ENCODE results near the gene TOR1AIP2.
"Not testable (repeated sequence)": the region's sequence is repeated elsewhere in the genome, so short reads cannot be mapped to it uniquely, and the experiment has no call there.

The TOR1AIP2 gene

DNA sequence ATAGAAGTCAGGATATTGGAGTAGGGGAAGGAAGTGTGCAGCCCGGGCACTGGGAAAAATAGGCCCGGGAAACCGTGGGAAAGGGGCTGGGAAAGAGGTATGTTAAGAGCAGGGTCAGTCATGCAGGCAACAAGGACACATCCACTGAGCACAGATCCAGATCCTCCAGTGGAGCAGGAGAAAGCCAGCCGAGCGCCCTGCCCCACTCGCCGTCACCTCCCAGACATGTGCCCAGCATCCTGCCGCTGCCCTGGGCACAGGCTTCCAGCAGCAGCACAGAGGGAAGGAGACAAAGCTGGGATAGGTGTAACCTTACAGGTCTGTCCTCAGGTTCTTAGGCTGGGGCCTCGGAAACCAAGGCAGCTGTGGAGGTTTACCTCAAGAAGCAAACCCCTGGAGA, 70.3 kb downstream of the TOR1AIP2 start:
- H3K4me3 ChIP-seq (ENCODE audit: extremely low read depth, insufficient read depth, low read length, poor library complexity, severe bottlenecking), result no peak overlapping the region
- H3K36me3 ChIP-seq (ENCODE audit: control insufficient read depth, insufficient read depth, low read length), result no peaks in the 10 kb centered on the region
- WGBS, 2 experiments (ENCODE audit: insufficient coverage in 2 of 2), result 90 to 97% methylated on average over 8 to 9 of the region's 9 CpGs
- H3K9me3 ChIP-seq (ENCODE audit: control insufficient read depth, low read length), result no peaks in the 10 kb centered on the region
- no peaks in the 10 kb centered on the region for H3K4me1 ChIP-seq (ENCODE audit: control insufficient read depth, insufficient read depth, low read length, poor library complexity, severe bottlenecking)
- no peak overlapping the region for H3K27ac ChIP-seq (ENCODE audit: low read depth, low read length, severe bottlenecking)

DNA sequence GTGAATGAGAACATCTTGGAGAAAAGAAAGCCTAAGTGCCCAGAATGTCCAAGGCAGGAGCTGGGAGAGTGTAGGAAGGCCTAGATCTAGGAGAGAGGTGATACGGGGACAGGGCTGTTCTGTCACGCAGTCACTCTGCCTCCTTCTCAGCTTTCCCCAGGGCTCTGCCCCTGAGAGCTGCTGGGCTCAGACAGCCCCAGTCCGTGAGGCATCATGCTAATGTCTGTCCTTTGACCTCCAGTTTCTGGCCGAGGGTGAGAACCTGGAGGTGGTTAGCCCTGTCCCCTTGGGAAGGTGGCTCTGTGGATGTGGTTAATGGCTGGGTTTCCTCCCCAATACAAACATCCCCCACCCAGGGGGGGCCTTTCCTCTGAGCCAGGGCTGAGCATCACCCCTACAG, 71.3 kb downstream of the TOR1AIP2 start:
- no peaks in the 10 kb centered on the region for H3K36me3 ChIP-seq (ENCODE audit: control insufficient read depth, insufficient read depth, low read length)
- WGBS, 2 experiments (ENCODE audit: insufficient coverage in 2 of 2), result 57 to 90% methylated on average over 1 to 2 of the region's 4 CpGs
- no peak overlapping the region for H3K27ac ChIP-seq (ENCODE audit: low read depth, low read length, severe bottlenecking)
- H3K9me3 ChIP-seq (ENCODE audit: control insufficient read depth, low read length), result no peaks in the 10 kb centered on the region
- H3K4me3 ChIP-seq (ENCODE audit: extremely low read depth, insufficient read depth, low read length, poor library complexity, severe bottlenecking), result no peak overlapping the region
- no peaks in the 10 kb centered on the region for H3K4me1 ChIP-seq (ENCODE audit: control insufficient read depth, insufficient read depth, low read length, poor library complexity, severe bottlenecking)

- H3K27ac ChIP-seq (ENCODE audit: low read depth, low read length, severe bottlenecking), result no peak overlapping the region
- no peaks in the 10 kb centered on the region for H3K9me3 ChIP-seq (ENCODE audit: control insufficient read depth, low read length)
- 91 to 96% methylated on average over 10 to 18 of the region's 19 CpGs for WGBS, 2 experiments (ENCODE audit: insufficient coverage in 2 of 2)
- H3K4me1 ChIP-seq (ENCODE audit: control insufficient read depth, insufficient read depth, low read length, poor library complexity, severe bottlenecking), result no peaks in the 10 kb centered on the region
- H3K36me3 ChIP-seq (ENCODE audit: control insufficient read depth, insufficient read depth, low read length), result no peaks in the 10 kb centered on the region
- H3K4me3 ChIP-seq (ENCODE audit: extremely low read depth, insufficient read depth, low read length, poor library complexity, severe bottlenecking), result no peak overlapping the region
Observed at GRCh38 chr1:179805291-179806195, 72.1 kb downstream of the TOR1AIP2 start.

DNA sequence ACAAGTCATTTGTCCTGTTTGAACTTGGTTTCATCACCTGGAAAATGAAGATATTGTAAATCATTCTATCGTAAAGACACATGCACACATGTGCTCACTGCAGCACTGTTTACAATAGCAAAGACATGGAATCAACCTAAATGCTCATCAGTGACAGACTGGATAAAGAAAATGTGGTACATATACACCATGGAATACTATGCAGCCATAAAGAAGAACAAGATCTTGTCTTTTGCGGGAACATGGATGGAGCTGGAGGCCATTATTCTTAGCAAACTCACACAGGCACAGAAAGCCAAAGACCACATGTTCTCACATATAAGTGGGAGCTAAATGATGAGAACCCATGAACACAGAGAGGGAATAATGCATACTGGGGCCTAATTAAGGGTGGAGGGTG, 73.2 kb downstream of the TOR1AIP2 start:
- not testable (repeated sequence) for H3K4me3 ChIP-seq (ENCODE audit: extremely low read depth, insufficient read depth, low read length, poor library complexity, severe bottlenecking); H3K36me3 ChIP-seq (ENCODE audit: control insufficient read depth, insufficient read depth, low read length); H3K9me3 ChIP-seq (ENCODE audit: control insufficient read depth, low read length); H3K27ac ChIP-seq (ENCODE audit: low read depth, low read length, severe bottlenecking); H3K4me1 ChIP-seq (ENCODE audit: control insufficient read depth, insufficient read depth, low read length, poor library complexity, severe bottlenecking)
- WGBS, 2 experiments (ENCODE audit: insufficient coverage in 2 of 2), result no CpG with 5 or more reads among the region's 2 CpGs

DNA sequence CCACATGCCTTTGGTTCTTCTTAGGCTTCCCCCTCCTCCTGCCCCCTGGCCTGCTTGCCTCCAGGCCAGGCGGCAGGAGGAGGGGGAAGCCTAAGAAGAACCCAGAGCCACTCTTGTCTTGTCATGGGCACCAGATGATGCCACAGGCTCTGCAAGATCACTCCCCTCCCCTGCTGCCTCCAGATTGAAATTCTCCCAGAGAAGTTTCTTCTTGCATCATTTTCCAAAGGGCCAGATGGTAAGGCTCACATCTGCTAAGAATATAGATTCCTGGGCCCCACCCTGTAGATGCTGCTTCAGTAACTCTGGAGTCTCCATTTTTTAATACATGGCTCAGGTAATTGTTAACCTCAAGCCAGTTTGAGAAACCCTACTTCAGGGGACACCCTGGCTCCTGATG, 73.7 kb downstream of the TOR1AIP2 start:
- no CpG with 5 or more reads among the region's 1 CpG for WGBS, 2 experiments (ENCODE audit: insufficient coverage in 2 of 2)
- no peaks in the 10 kb centered on the region for H3K36me3 ChIP-seq (ENCODE audit: control insufficient read depth, insufficient read depth, low read length)
- H3K27ac ChIP-seq (ENCODE audit: low read depth, low read length, severe bottlenecking), result no peak overlapping the region

DNA sequence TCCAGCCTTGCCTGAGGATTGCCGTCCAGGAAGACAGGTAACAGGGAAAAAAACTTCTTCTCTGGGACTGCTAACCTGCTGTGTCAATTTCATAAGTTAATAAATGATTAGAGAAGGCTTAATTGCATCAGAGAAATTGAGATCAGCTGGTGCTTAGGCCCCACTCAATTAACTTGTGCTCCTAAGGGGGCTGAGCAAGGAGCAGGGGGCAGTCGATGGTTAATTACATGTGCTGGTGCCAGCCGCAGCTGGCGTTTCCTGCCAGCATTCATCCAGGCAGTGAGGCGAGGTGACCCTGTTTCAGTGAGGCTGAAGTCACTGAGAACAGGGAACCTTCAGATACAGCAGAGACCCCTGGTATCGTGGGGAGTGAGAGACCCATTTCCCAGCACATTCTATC, 74.5 kb downstream of the TOR1AIP2 start:
- Histone ChIP-seq H3K4me1 (ENCODE audit: control insufficient read depth, insufficient read depth, low read length, poor library complexity, severe bottlenecking) (no peaks in the 10 kb centered on the region), H3K9me3 (ENCODE audit: control insufficient read depth, low read length) (no peaks in the 10 kb centered on the region), H3K27ac (ENCODE audit: low read depth, low read length, severe bottlenecking) (no peak overlapping the region), H3K36me3 (ENCODE audit: control insufficient read depth, insufficient read depth, low read length) (no peaks in the 10 kb centered on the region), H3K4me3 (ENCODE audit: extremely low read depth, insufficient read depth, low read length, poor library complexity, severe bottlenecking) (no peak overlapping the region)
- 85 to 97% methylated on average over 4 to 5 of the region's 6 CpGs for WGBS, 2 experiments (ENCODE audit: insufficient coverage in 2 of 2)

More for the DNA sequence above, 73.7 kb downstream of the TOR1AIP2 start:
- no peak overlapping the region for H3K4me3 ChIP-seq (ENCODE audit: extremely low read depth, insufficient read depth, low read length, poor library complexity, severe bottlenecking)
- H3K9me3 ChIP-seq (ENCODE audit: control insufficient read depth, low read length), result no peaks in the 10 kb centered on the region
- H3K4me1 ChIP-seq (ENCODE audit: control insufficient read depth, insufficient read depth, low read length, poor library complexity, severe bottlenecking), result no peaks in the 10 kb centered on the region

DNA sequence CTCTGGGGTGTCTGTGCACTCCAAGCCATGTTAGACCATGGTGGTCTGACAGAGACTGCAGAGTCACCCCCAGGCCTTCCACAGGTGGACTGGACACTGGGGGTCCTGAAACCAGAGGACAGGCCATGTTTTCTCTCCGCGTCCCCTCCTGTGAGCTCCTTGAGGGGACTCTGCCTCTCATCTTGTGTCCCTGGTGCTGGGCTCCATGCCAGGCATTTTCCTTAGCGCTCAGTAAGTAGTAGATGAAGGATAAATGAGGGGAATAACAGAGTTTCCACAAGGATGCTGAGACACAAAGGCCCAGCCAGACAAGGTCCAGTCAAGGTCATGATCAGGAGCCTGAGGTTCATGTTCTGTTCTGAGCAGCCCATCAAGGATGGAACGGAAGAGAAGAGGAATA, 77.1 kb downstream of the TOR1AIP2 start:
- Histone ChIP-seq H3K4me1 (ENCODE audit: control insufficient read depth, insufficient read depth, low read length, poor library complexity, severe bottlenecking) (no peaks in the 10 kb centered on the region), H3K36me3 (ENCODE audit: control insufficient read depth, insufficient read depth, low read length) (no peaks in the 10 kb centered on the region), H3K9me3 (ENCODE audit: control insufficient read depth, low read length) (no peaks in the 10 kb centered on the region), H3K27ac (ENCODE audit: low read depth, low read length, severe bottlenecking) (no peak overlapping the region), H3K4me3 (ENCODE audit: extremely low read depth, insufficient read depth, low read length, poor library complexity, severe bottlenecking) (no peak overlapping the region)
- WGBS, 2 experiments (ENCODE audit: insufficient coverage in 2 of 2), result 96% methylated on average over 3 to 4 of the region's 4 CpGs

DNA sequence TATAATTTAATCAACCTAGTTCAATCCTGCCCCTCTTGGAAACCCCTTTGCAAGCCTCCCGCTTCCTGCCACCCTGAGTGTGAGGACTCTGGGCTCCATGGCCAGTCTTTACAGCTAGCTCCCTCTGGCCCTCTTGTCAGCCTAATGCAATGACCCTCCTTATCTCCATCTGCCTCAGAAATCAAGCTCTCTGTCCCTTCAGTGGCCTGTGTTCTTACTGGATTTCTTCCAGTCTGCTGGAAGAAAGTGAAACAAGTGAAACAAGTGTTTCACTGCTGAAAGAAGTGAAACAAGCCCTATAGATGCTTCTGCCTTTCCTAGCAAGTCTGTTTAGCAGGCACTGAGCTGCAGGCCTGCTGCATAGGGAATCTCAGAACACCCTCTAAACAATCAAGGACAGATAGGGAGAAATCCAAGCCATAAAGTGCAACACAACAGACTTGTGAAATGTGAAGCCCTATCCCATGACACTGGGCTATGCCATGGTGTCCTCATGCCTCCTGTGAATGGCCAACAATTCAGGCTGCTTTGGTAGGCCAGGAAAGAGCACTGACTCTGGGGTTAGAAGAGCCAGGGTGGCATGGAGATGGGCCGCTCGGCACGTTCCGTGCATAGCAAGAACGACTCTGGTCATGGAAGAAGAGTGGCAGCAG, 78.6 kb downstream of the TOR1AIP2 start:
- Histone ChIP-seq H3K9me3 (ENCODE audit: control insufficient read depth, low read length) (no peaks in the 10 kb centered on the region), H3K4me3 (ENCODE audit: extremely low read depth, insufficient read depth, low read length, poor library complexity, severe bottlenecking) (no peak overlapping the region), H3K36me3 (ENCODE audit: control insufficient read depth, insufficient read depth, low read length) (no peaks in the 10 kb centered on the region), H3K27ac (ENCODE audit: low read depth, low read length, severe bottlenecking) (no peak overlapping the region), H3K4me1 (ENCODE audit: control insufficient read depth, insufficient read depth, low read length, poor library complexity, severe bottlenecking) (no peaks in the 10 kb centered on the region)
- 93% methylated on average over 6 of the region's 6 CpGs for WGBS, 2 experiments (ENCODE audit: insufficient coverage in 2 of 2)

DNA sequence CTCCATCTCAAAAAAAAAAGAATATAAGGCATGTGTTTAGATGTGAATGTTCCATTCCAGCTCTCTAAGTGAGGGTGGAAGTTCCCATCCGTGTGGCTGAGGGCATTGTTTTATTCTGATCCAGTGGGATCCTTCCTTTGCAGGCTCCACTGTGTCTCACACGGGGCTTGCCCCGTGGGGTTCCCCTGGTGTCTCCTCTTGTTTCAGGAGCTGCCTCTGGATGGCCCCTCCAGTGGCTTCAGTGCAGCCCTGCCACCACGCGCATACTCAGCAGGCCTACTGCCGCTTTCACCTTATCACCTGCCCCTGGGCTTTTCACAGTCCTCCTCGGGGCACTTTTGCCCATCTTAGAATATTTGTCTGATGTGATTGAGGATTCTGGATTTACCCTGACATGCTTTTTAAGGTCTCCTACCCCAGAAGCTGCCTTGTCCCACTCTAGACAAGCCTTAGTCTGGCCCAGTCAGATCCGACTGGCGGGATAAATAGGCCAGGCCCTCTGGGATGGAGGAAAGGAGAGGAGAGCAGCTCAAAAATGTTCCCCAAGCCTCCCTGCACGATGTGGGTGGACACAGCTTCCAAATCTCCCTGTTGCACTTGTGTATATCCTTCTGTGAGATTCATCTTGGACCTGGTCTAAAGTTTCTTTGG, 79.3 kb downstream of the TOR1AIP2 start:
- no peaks in the 10 kb centered on the region for H3K9me3 ChIP-seq (ENCODE audit: control insufficient read depth, low read length)
- WGBS, 2 experiments (ENCODE audit: insufficient coverage in 2 of 2), result 88 to 89% methylated on average over 9 of the region's 10 CpGs
- no peaks in the 10 kb centered on the region for H3K36me3 ChIP-seq (ENCODE audit: control insufficient read depth, insufficient read depth, low read length)
- no peak overlapping the region for H3K27ac ChIP-seq (ENCODE audit: low read depth, low read length, severe bottlenecking)
- H3K4me3 ChIP-seq (ENCODE audit: extremely low read depth, insufficient read depth, low read length, poor library complexity, severe bottlenecking), result no peak overlapping the region
- no peaks in the 10 kb centered on the region for H3K4me1 ChIP-seq (ENCODE audit: control insufficient read depth, insufficient read depth, low read length, poor library complexity, severe bottlenecking)

DNA sequence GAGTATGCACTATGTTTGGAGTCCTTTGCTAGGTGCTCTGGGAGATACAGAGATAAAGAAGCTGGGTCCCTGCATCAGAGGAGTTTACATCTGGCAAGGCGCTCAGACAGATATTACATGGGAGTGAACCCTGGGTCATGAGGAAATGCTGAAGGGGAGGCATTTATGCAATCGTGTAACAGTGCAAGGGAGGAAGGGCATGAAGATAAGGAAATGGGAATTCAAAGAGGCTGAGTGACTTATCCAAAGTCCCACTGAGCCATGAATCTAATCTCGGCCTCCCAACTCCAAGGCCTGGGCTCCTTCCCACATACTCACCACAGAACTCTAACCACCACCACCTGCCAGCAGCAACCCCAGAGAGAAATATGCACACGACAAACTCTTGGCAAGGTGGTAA, 82.9 kb downstream of the TOR1AIP2 start:
- 88 to 100% methylated on average over 1 to 2 of the region's 4 CpGs for WGBS, 2 experiments (ENCODE audit: insufficient coverage in 2 of 2)
- H3K36me3 ChIP-seq (ENCODE audit: control insufficient read depth, insufficient read depth, low read length), result no peaks in the 10 kb centered on the region
- H3K4me1 ChIP-seq (ENCODE audit: control insufficient read depth, insufficient read depth, low read length, poor library complexity, severe bottlenecking), result no peaks in the 10 kb centered on the region
- no peaks in the 10 kb centered on the region for H3K9me3 ChIP-seq (ENCODE audit: control insufficient read depth, low read length)
- H3K27ac ChIP-seq (ENCODE audit: low read depth, low read length, severe bottlenecking), result no peak overlapping the region
- H3K4me3 ChIP-seq (ENCODE audit: extremely low read depth, insufficient read depth, low read length, poor library complexity, severe bottlenecking), result no peak overlapping the region
